ENCODE results near the gene PLA2G2A.

The PLA2G2A gene

GRCh38 chr1:19946331-19946751 is 33.1 kb downstream of the PLA2G2A start:
- in situ Hi-C loops (cut with HindIII; ENCODE audit: low sequenced_read_pairs), result no loop called here
- no peak for DNase-seq (ENCODE audit: low read depth)
- no peak for TF ChIP-seq CTCF (IDR thresholded peaks at IDR 0.05; ENCODE audit: low read depth, low read length, missing control alignments)

DNA sequence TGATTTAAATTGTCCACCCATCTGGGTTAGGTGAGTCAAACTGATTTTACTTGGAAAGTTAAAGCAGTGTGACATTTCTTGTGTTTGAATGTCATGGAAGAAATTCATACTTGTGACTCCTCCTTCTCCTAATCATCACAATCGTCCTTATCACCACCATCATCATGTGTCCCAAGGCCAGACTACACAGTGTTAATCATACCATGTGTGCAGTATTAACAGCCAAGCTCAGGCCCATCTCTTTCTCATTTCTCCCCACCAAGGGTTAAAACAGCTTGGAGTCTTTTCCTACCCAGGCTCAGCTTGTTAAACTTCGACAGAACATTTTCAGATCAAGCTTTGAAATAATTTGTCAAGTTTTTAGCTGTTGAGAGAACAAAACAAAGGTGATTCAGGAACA is 33.5 kb downstream of the PLA2G2A start:
- in situ Hi-C loops (cut with HindIII; ENCODE audit: low sequenced_read_pairs), result no loop called here

More at GRCh38 chr1:19946331-19946751, 33.1 kb downstream of the PLA2G2A start:
- no peak overlapping the region for H3K4me3 ChIP-seq (ENCODE audit: low read depth, low read length)

GRCh38 chr1:19942657-19943056 is 36.8 kb downstream of the PLA2G2A start:
- no peak overlapping the region for H3K4me3 ChIP-seq (ENCODE audit: low read depth, low read length)
- in situ Hi-C loops (cut with HindIII; ENCODE audit: low sequenced_read_pairs), result no loop called here
- DNase-seq (ENCODE audit: low read depth), result no peak
- TF ChIP-seq CTCF (IDR thresholded peaks at IDR 0.05; ENCODE audit: low read depth, low read length, missing control alignments), result no peak

More for the DNA sequence above, 33.5 kb downstream of the PLA2G2A start:
- TF ChIP-seq CTCF (IDR thresholded peaks at IDR 0.05; ENCODE audit: low read depth, low read length, missing control alignments), result no peak
- no peak overlapping the region for H3K4me3 ChIP-seq (ENCODE audit: low read depth, low read length)
- DNase-seq (ENCODE audit: low read depth), result no peak

- in situ Hi-C loops (cut with HindIII; ENCODE audit: low sequenced_read_pairs), result no loop called here
- no peak overlapping the region for H3K4me3 ChIP-seq (ENCODE audit: low read depth, low read length)
- no peak for TF ChIP-seq CTCF (IDR thresholded peaks at IDR 0.05; ENCODE audit: low read depth, low read length, missing control alignments)
- DNase-seq (ENCODE audit: low read depth), result no peak
Observed at GRCh38 chr1:19942088-19942487, 37.3 kb downstream of the PLA2G2A start.

DNA sequence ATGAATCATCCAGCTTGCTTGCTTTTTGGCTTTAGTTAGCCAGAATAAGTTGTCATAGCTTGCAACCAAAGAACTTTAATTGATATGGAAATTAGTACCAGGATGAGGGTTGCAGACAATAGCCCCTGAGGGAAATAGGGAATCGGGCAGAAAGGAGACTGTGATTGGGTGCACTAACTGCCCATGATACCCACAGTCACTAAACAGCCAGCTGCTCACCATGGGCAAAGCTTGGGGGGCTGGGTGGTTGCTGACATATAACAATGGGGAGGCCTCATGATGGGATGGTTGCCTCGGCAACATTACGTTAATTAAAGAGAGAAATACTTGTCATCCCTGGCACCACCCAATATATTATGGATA is 38.2 kb downstream of the PLA2G2A start:
- in situ Hi-C loops (cut with HindIII; ENCODE audit: low sequenced_read_pairs), result no loop called here
- no peak for DNase-seq (ENCODE audit: low read depth)
- H3K4me3 ChIP-seq (ENCODE audit: low read depth, low read length), result no peak overlapping the region
- no peak for TF ChIP-seq CTCF (IDR thresholded peaks at IDR 0.05; ENCODE audit: low read depth, low read length, missing control alignments)

DNA sequence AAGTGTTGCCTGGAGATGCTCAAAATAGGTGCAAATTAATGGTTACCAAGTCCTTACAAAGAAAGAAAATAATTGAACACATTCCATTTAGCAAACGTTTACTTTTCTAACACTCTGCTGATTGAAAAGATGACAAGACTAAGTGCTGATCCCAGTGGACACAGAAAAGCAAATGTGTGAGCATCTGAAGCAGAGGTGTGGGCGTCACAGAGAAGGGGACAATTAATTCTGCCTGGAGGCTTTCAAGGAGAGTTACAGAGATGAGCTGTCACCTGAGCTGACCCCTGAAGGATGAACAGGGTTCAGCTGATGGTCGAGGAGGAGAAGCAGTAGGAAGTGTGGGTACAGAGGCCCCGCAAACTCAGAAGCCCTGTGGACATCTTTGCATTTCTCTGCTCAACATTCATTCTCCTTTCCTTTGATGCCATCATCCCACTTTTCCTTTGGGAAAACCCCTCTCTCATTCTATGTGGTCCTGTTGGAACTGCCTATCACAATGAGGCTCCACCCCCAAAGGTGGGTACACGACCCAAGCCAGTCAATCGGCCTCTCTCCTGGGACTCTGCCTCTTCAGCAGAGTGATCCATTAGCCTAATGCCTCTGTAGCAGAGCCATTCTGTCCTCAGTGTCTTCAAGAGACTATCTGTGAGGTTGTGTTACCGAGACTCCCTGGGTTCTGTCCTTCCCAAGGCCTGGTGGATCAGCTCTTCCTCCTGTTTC is 38.8 kb downstream of the PLA2G2A start:
- no peak overlapping the region for H3K4me3 ChIP-seq (ENCODE audit: low read depth, low read length)
- no peak for TF ChIP-seq CTCF (IDR thresholded peaks at IDR 0.05; ENCODE audit: low read depth, low read length, missing control alignments)
- no peak for DNase-seq (ENCODE audit: low read depth)
- in situ Hi-C loops (cut with HindIII; ENCODE audit: low sequenced_read_pairs), result no loop called here

Measured in astrocyte of the cerebellum (primary cell).